Skin epidermis (tissue), 12 donors: ENCODE results near the gene DMAP1.
A peak's percentile ranks its signal among the peaks of the same experiment; 100 is the strongest.
"Not testable (repeated sequence)": the region's sequence is repeated elsewhere in the genome, so short reads cannot be mapped to it uniquely, and the experiment has no call there.

Experiments
- H3K27ac ChIP-seq, 21 experiments: fragments of 200-600 bp; sonication (generic) in 11 of 21; one replicate each; pipeline ENCODE4 v1.5.0; 2020; ENCODE audit warnings: mild to moderate bottlenecking in 3 of 21, inconsistent platforms in 2 of 21, moderate library complexity in 2 of 21
- H3K4me3 ChIP-seq, 7 experiments: fragments of 200-600 bp; sonication (generic) in 2 of 7; one replicate each; pipeline ENCODE4 v1.5.0; 2020; ENCODE audit warnings: inconsistent platforms in 2 of 7, mild to moderate bottlenecking in 2 of 7, moderate library complexity in 1 of 7

The DMAP1 gene

GRCh38 chr1:44213222-44214112, at the start of gene DMAP1:
DMAP1 (plus strand) TSS chr1:44213471; CDS start chr1:44213754, 283 bp downstream.
- peak within 1 kb of the TSS; percentile 57 to 91 (median 81) for H3K4me3 ChIP-seq
- H3K27ac ChIP-seq = peak within 1 kb of the TSS; percentile 14 to 95 (median 81)

DNA sequence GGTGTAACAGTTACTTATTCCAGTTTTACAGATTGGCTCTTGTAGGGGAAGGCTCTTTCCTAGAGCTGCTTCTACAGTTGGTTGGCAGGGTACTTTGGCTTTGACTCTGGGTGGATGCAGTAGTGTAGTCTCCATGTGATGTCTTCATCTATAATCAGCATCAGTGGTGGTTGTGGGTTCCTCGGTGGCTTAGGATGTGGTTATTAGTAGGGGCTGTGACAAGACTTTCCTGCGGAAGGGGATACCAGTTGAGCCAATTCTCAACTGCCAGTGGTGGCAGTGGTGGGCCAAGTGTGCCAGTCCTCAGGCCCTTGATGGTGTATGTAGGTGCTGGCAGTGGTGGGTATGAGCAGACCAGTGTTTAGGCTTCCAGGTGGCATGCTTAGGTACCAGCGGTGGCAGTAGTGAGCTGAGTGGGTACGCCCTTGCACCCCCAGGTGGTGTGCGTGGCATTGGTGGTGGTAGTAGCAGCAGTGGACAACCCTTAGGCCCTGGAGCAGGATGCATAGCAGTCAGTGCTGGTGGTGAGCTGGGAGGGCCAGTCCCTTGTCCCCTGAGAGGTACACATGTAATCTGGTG, 44.7 kb upstream of the DMAP1 start:
- H3K4me3 ChIP-seq = no peak overlapping the region
- no peak overlapping the region for H3K27ac ChIP-seq

DNA sequence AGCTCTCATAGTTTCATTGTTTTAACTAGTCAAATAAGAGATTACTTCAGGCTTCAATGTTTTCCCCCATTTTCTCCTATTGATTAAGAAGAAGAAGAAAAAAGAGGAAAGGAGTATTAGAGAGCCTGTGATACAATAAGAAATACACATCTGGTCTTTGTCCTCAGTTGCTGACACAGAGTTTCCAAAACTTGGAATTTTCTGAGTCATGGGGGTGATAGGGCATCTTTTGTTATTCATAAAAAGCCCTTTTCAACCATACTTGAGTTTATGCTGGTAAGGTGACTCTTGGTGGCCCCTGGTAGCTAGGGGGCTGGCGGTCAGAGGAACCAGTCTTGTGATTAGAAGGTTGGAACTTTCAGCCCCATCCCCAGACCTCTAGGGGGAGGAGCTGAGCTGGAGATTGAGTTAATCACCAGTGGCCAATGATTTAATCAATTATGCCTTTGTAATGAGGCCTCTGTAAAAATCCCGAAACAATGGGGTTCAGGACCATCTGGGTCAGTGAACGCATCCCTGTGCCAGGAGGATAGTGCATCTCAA, 42.9 kb upstream of the DMAP1 start:
- no peak overlapping the region for H3K4me3 ChIP-seq
- no peak overlapping the region for H3K27ac ChIP-seq

DNA sequence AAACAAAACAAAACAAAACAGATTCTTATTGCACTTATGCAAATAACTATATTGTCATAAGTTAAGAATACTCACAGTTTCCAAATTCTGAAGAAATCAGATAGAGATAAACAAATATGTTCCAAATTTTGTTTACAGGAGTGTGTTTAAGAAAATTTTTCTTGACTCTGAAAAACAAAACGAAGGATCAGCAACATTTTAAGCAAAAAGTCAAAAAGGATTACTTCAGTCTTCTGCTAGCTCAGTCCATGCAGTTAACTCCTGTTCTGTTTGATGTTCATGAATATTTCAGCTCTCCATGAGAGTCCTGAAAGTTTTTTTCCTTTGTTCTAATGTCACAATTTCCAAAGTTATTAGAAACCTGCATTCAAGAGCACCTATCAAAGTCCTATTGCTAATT, 38.6 kb upstream of the DMAP1 start:
- Histone ChIP-seq H3K27ac (no peak overlapping the region), H3K4me3 (no peak overlapping the region)

- Histone ChIP-seq H3K27ac (no peak overlapping the region), H3K4me3 (no peak overlapping the region)
These were observed 12.9 kb upstream of the DMAP1 start for GRCh38 chr1:44200336-44200735.

- not testable (repeated sequence) for H3K27ac ChIP-seq, H3K4me3 ChIP-seq
These were observed 6.7 kb upstream of the DMAP1 start for GRCh38 chr1:44206545-44206944.

DNA sequence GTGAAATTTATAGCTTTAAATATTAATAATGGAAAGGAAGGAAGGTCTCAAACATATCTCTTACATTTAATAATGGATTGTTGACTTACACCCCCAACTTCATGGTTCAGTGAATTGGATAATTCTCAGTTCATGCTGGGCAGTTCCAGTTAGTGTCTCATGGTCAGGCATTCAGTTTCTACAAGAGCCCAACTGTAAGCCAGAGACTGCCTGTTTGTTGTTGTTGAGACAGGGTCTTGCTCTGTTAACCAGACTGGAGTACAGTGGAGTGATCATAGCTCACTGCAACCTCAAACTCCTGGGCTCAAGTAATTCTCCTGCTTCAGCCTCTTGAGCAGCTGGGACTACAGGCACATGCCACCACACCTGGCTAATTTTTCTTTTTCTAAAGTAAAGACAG, 5.0 kb upstream of the DMAP1 start:
- Histone ChIP-seq H3K4me3 (no peak overlapping the region), H3K27ac (no peak overlapping the region)

DNA sequence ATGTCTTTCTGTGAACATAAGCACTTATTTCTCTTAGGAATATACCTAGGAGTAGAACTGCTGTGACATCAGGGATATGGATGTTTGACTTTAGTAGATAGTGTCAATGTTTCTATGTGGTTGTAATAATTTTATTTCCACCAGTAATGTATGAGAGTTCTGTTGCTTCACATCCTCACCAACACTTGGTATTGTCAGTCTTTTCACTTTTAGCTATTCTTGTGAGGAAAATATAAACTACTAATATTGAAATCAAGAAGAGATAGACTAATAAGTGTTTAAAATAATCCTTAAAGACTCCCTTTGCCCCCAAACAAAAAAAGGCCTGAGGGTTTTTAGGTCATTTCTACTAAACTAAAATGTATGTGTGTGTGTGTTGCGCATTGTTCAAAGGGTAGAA, 2.7 kb upstream of the DMAP1 start:
- Histone ChIP-seq H3K27ac (no peak overlapping the region), H3K4me3 (no peak overlapping the region)

GRCh38 chr1:44212355-44213221, 683 bp upstream of the DMAP1 start:
- Histone ChIP-seq H3K27ac (peak overlapping the region; percentile 14 to 95 (median 81)), H3K4me3 (peak overlapping the region; percentile 57 to 91 (median 81))

GRCh38 chr1:44217809-44218410, 4.6 kb downstream of the DMAP1 start:
- Histone ChIP-seq H3K4me3 (no peak overlapping the region), H3K27ac (no peak overlapping the region)

GRCh38 chr1:44218503-44219300, 5.4 kb downstream of the DMAP1 start:
- no peak overlapping the region for H3K27ac ChIP-seq
- no peak overlapping the region for H3K4me3 ChIP-seq

- H3K27ac ChIP-seq = no peak overlapping the region
- H3K4me3 ChIP-seq = no peak overlapping the region
These were observed 6.0 kb downstream of the DMAP1 start for GRCh38 chr1:44219301-44219626.

- no peak overlapping the region for H3K27ac ChIP-seq
- no peak overlapping the region for H3K4me3 ChIP-seq
These were observed 6.9 kb downstream of the DMAP1 start for GRCh38 chr1:44220001-44220751.

- Histone ChIP-seq H3K4me3 (no peak overlapping the region), H3K27ac (no peak overlapping the region)
These were observed 7.5 kb downstream of the DMAP1 start for GRCh38 chr1:44220755-44221154.

GRCh38 chr1:44221769-44222168, 8.5 kb downstream of the DMAP1 start:
- no peak overlapping the region for H3K27ac ChIP-seq
- no peak overlapping the region for H3K4me3 ChIP-seq

GRCh38 chr1:44222397-44223186, 9.3 kb downstream of the DMAP1 start:
- Histone ChIP-seq H3K4me3 (no peak overlapping the region), H3K27ac (no peak overlapping the region)

DNA sequence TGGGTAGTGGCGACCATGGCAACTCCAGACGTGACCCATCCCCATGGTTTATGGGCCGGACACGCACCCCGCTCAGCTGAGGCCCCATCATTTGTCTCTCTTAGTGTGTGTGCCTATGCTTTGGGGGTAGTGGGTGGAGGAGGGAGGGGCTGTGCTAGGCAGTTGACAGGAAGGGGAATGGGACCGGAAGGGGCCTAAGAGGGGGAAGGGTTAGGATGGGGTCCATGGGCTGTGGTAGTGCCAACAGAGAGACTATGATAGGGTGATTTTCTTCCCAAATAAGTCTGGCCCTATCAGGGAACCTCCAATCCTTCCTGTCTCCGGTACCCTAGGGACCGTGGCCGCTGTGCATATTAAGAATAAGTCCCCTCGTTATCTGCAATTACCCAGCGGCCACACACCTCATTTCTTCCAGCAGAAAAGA, 9.9 kb downstream of the DMAP1 start:
- no peak overlapping the region for H3K4me3 ChIP-seq
- H3K27ac ChIP-seq = no peak overlapping the region

- Histone ChIP-seq H3K27ac (no peak overlapping the region), H3K4me3 (no peak overlapping the region)
These were observed 12.5 kb downstream of the DMAP1 start for GRCh38 chr1:44225761-44226160.
